NCI-H526 (cell line): ENCODE results near the gene GPR62.
"Not testable (repeated sequence)": the region's sequence is repeated elsewhere in the genome, so short reads cannot be mapped to it uniquely, and the experiment has no call there.

Experiments
- DNase-seq, 2 experiments: peaks; one replicate each; lab custom pipeline; 2025; lab: John Stamatoyannopoulos, UW

Gene GPR62

GRCh38 chr3:51955175-51955892, at the start of gene GPR62:
Gene GPR62, plus strand, starts transcription at chr3:51955381. Its CDS starts 272 bp downstream, at chr3:51955653.
- DNase-seq = no peak

DNA sequence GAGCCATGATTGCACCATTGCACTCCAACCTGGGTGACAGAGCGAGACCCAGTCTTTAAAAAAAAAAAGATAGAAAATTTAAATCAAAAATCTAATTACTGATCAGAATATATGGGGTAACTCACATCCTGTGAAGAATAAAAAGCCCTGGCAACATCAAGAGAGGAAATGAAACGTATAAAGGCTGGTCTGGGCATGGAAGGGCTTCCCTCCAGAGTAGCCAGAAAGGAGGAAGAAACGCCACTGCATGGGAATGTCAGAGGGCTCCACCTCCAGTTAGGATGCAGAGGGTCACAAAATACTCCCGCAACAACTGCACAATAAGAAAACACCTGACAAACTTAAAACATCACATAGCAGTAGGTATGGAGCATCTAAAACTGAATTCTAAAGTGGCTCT, 47.2 kb upstream of the GPR62 start:
- no peak for DNase-seq

DNA sequence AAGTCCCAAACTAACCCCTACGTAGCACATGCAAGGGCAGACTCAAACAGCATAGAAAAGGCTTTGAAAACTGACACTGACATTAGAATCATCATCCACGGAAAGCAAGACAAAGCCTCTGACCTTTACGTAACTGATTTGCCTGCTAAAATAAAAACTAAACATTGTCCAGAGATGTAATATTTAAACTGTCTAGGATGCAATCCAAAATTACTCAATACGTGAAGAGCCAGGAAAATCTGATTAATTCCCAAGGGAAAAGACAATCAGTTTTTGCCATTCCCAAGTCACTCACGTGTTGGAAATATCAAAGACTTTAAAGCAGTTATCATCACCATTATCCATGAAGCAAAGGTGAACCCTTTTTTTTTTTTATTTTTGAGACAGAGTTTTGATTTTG, 38.8 kb upstream of the GPR62 start:
- DNase-seq = no peak

DNA sequence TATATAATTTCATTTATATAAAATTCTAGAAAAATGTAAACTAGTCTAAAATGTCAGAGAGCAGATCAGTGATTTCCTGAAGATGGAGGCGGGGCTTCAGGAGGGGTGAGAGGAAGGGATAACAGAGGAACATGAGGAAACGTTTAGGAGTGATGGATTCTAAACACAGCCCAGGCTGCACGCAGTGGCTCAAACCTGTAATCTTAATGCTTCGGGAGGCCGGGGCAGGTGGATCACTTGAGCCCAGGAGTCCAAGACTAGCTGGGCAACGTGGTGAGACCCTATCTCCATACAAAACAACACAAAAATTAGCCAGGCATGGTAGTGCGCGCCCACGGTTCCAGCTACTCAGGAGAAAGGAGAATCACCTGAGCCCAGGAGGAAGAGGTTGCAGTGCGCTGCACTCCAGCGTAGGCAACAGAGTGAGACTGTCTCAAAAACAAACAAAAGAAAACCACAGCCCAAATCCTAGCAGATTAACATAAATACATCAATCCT, 34.1 kb upstream of the GPR62 start:
- no peak for DNase-seq

DNA sequence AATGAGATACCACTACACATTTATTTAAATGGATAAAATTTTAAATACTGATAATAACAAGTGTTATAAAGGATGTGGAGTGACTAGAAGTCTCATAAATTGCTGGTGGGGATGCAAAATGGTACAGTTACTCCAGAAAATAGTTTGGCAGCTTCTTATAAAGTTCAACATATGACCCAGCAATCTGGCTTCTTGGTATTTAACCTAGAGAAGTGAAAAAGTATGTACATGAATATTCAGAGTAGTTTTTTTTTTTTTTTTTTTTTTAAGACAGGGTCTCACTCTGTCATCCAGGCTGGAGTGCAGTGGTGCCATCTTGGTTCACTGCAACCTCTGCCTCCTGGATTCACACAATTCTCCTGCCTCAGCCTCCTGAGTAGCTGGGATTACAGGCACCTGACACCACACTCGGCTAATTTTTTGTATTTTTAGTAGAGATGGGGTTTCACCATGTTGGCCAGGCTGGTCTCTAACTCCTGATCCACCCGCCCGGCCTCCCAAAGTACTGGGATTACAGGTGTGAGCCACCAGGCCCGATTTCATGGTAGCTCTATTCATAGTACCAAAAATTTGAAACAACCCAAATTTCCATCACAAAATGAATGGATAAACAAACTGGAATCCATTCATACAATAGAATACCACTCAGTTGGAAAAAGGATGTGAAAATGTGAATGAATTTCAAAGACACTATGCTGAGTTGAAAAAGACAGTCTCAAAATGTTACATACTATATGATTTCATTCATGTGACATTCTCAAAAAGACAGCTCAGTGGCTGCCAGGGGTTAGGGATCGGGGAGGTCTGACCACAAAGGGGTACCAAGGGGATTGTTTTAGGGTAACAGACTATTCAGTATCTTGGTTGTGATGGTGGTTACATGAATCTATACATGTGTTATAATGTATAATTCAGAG, 27.9 kb upstream of the GPR62 start:
- no peak for DNase-seq

DNA sequence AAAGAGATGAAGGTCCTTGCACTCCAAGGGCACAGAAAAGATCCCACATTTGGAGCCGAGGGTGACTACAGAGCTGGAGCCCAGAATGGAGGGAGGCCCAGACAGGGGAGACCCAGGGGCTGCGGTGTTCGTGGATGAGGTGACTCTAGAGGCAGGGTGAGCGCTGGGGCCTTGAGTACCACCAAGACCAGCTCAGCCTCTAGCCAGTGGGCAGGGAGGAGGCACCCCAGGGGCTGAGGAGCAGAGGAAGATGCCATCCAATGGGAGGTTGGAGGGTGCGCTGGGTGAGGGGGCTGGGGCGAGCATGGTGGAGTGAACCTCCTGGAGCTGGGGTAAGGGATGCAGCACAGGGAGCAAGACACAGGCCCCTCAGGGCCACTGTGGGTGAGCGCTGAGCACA, 26.7 kb upstream of the GPR62 start:
- no peak for DNase-seq

GRCh38 chr3:51928981-51929380, 26.2 kb upstream of the GPR62 start:
- DNase-seq = not testable (repeated sequence)

DNA sequence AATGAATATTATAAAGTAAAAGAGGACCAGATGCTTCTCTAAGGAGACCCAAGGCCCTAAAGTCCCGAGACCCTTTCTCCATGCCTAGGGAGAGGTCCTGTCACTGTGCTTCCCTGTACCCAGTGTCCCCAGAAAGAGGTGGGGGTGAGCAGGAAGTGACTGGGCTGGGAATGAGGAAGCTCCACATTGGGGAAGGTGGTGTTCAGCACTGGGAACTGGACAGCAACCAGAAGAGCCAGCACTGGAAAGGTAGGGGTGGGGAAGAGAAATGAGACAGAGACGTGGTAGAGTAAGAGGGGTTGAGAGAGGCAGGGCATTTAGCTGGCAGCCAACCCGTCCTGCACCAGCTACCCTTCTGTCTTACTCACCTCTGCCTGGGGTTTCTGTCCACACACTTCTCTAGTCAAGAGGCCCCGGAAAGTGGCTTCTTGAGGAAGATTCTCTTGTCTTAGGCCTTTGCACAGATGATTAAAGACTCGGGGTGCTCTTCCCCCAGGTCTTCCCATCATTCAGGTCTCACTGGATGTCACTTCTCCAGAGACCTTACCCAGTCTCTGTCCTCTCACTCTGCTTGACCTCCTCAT, 25.7 kb upstream of the GPR62 start:
- DNase-seq = no peak

DNA sequence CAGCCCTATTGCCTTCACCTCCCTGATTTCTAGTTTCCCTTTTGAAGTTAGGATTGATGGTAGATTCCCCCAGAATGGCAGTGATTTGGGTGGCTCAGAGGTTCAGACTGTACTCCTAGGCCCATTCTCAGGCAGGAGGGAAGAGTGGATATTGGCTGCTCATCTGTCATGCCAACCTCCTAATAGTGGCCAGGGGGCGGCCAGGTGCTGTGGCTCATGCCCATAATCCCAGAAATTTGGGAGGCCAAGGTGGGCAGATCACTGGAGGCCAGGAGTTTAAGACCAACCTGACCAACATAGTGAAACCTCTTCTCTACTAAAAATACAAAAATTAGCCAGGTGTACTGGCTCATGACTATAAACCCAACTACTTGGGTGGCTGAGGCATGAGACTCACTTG, 24.7 kb upstream of the GPR62 start:
- no peak for DNase-seq

GRCh38 chr3:51931756-51932155, 23.4 kb upstream of the GPR62 start:
- DNase-seq = no peak

DNA sequence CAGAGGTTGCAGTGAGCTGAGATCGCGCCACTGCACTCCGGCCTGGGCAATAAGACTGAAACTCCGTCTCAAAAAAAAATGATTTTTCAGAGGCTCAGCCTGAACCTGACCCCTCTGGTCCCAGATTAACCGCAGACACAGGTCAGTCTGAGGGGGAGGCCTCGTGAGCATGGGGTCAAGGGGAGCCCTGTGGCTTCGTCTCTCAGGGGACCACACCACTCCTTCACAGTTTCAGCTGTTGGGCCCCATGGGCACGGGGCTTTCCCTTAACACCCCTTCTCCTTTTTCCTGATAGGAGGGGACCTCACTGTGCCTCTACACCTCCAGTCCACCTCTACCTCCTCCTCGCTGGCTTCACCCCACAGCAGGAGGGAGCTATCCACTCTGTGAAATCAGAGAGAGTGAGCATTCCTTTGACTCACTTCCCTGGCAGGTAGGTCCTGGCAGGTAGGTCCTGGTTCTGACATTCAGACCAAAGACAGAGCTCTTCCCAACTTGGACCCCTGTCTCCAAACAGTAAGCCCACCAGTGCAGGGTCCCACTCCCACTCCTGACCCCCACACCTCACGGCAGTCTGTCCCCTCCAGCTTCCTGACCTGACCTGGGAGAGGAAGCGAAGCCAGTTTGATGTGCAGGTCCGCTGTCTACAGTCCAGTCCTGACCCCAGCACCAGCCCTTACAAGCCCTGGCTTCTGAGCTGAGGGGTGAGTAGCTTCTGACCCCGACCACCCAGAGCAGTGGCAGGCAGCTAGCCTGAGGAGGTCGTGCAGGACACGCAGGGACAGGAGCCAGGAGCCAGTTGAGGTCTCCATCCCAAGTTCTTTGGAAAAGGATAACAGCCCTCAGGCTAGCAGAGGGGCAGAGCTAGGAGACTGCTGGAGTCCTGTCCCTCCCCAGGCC, 22.5 kb upstream of the GPR62 start:
- no peak for DNase-seq

DNA sequence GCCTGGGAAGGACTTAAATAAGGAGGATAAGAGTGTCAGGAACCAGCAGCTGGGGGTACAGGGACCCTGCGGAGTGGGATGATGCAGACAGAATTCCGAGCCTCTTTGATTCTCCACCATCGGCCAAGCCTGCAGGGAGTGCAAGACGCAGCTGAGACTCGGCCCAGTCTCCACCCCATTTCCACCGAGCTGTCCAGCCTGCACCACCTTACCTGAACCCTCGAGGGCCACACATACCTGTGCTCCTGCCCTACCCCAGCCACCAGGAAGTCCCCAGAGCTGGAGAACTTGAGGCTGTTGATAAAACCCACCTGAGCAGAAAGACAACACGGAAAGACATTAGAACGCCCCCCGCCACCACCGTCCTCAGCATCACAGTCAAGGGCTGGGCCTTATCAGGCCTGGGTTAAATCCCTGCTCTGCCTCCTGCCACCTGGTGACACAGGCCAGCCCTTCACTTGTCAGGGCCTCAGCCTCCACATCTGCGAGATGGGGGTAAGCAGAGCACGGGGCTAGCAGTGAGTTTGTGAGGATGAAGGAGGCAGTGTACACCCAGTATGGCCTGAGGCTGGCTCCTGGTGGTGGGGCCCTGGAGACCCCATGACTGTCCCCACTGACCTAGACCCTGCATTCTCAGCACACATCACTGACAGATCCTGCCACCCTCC, 21.6 kb upstream of the GPR62 start:
- DNase-seq = no peak

GRCh38 chr3:51934139-51934850, 20.9 kb upstream of the GPR62 start:
- DNase-seq = no peak

- DNase-seq = no peak
Observed at GRCh38 chr3:51934991-51935885, 19.9 kb upstream of the GPR62 start.

DNA sequence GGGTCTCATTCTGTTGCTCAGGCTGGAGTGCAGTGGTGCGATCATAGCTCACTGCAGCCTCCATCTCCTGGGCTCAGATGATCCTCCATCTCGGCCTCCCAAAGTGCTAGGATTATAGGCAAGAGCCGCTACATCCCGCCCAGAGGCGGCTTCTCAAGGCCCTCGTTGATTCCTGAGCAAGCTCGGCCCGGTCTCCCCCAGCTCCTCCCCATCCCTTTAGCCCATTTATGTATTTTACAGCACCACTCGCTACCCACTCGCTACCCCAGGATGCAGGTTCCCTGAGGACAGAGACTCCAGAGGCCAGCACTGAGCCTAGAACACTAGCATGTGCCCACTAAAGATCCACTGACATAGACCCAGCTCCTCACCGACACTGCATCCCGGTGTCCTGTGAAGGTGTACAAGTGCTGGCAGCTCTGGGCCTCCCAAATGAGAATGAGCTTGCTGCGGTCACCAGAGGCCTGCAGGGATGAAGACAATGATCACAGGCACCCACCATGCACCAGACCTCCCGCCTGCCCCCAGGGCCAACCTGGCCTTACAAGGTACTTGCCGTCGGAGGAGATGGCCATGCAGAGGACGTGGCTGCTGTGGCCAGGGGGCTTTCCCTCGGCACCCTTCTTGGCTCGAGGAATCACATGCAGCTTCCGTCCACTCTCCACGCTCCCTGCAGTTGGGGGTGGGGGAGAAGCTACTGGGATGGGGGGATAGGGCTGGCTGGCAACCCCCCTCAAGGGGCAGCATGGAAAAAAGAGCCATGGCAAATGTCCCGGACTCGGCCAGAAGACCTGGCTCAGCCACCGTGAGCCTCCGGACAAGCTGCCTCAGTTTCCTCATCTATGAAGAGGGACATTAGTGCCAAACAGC, 19.1 kb upstream of the GPR62 start:
- DNase-seq = no peak

DNA sequence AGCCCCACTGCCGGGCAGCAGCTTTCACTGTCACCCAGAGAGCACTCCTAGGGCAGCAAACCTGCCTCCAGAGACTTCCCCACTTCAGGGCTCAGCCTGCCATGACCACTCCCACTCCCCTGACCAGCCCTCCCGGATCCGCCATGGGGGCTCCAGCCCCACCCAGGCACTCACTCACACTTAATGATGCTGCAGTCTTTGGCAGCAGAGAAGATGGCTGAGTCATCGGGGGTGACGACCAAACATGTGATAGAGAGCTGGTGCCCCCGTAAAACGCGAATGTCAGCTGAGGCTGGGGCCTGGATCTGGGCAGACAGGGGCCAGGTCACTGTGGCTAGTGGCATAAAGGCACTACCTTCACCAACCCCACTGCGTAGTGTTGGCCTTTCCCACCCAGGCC, 18.2 kb upstream of the GPR62 start:
- DNase-seq = no peak

DNA sequence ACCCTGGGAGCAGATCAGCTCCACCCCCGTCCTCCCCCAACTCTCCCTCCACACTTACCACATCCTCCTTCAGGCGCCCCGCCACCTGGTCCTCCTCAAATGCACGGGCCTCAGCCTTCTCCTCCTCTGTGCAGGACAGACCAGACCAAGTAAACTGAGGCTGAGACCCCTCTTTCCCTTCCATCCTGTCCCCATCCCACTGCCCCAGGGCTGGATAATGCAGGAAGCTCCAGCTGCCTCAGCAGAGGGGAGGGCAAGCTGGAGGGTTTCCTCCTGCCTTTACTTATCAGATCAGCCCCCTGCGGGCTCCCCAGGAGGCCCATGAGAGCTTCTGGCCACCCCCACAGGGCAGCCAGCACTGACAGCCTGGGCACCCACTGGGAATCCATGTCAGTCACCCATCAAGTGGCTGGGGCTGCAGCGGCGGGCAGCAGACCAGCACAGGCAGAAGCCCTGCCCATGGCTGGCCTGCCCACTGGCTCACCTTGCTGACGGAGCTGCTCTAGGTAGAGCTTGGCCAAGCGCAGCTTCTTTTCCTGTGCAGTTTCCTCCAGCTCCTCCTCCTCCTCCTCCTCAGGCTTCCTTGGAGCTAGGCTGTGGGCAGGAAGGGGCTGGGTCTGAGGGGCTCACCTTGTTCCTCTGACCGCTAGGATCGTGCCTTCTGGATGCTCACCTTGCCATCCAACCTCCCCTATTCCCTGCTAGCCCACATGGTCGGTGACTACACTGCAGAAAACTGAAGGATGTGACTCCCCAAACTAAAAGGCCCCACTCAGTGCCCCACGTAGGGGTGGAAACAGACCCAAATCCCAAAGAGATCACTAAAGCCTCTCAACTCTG, 17.4 kb upstream of the GPR62 start:
- DNase-seq = no peak
